Measurements from ENCODE around the gene ITIH5. TPM values are rescaled to one million over a fixed set of nuclear protein-coding genes. Genes with fewer than 3 reads are reported as not detected.

The ITIH5 gene
- total RNA-seq, 1 donor from 2014 or later: 3.4 TPM

GRCh38 chr10:7546385-7546967 is 120.3 kb downstream of the ITIH5 start:
- H3K36me3 Mint-ChIP-seq (ENCODE audit: low read depth): no peaks in the 10 kb centered on the region
- no peaks in the 10 kb centered on the region for H3K9me3 Mint-ChIP-seq (ENCODE audit: low read depth)
- H3K4me1 Mint-ChIP-seq (ENCODE audit: low read depth): peaks cover 9% of the 10 kb centered on the region
- DNase-seq (ENCODE audit: low spot score): no peak
- no peak for TF ChIP-seq CTCF (IDR thresholded peaks at IDR 0.05)
- H3K27me3 Mint-ChIP-seq (ENCODE audit: low read depth): peaks cover 4% of the 10 kb centered on the region
- H3K4me3 Mint-ChIP-seq (ENCODE audit: unreplicated experiment): no peak overlapping the region
- H3K27ac Mint-ChIP-seq (ENCODE audit: unreplicated experiment): no peak overlapping the region

GRCh38 chr10:7545792-7546191 is 121.0 kb downstream of the ITIH5 start:
- DNase-seq (ENCODE audit: low spot score): no peak
- no peak for TF ChIP-seq CTCF (IDR thresholded peaks at IDR 0.05)
- Mint-ChIP-seq H3K9me3 (ENCODE audit: low read depth) (no peaks in the 10 kb centered on the region), H3K27me3 (ENCODE audit: low read depth) (peaks cover 4% of the 10 kb centered on the region), H3K27ac (ENCODE audit: unreplicated experiment) (no peak overlapping the region), H3K36me3 (ENCODE audit: low read depth) (no peaks in the 10 kb centered on the region), H3K4me1 (ENCODE audit: low read depth) (peaks cover 15% of the 10 kb centered on the region), H3K4me3 (ENCODE audit: unreplicated experiment) (no peak overlapping the region)

GRCh38 chr10:7545261-7545660 is 121.5 kb downstream of the ITIH5 start:
- Mint-ChIP-seq H3K36me3 (ENCODE audit: low read depth) (no peaks in the 10 kb centered on the region), H3K4me1 (ENCODE audit: low read depth) (peaks cover 16% of the 10 kb centered on the region), H3K9me3 (ENCODE audit: low read depth) (no peaks in the 10 kb centered on the region), H3K4me3 (ENCODE audit: unreplicated experiment) (no peak overlapping the region), H3K27me3 (ENCODE audit: low read depth) (peaks cover 4% of the 10 kb centered on the region), H3K27ac (ENCODE audit: unreplicated experiment) (no peak overlapping the region)
- no peak for TF ChIP-seq CTCF (IDR thresholded peaks at IDR 0.05)
- no peak for DNase-seq (ENCODE audit: low spot score)

- Mint-ChIP-seq H3K27me3 (ENCODE audit: low read depth) (peaks cover 4% of the 10 kb centered on the region), H3K4me3 (ENCODE audit: unreplicated experiment) (no peak overlapping the region), H3K36me3 (ENCODE audit: low read depth) (no peaks in the 10 kb centered on the region), H3K27ac (ENCODE audit: unreplicated experiment) (no peak overlapping the region), H3K9me3 (ENCODE audit: low read depth) (no peaks in the 10 kb centered on the region), H3K4me1 (ENCODE audit: low read depth) (peaks cover 16% of the 10 kb centered on the region)
- no peak for TF ChIP-seq CTCF (IDR thresholded peaks at IDR 0.05)
- DNase-seq (ENCODE audit: low spot score): no peak
These were observed 122.6 kb downstream of the ITIH5 start for GRCh38 chr10:7544203-7544602.

GRCh38 chr10:7542189-7542914 is 124.4 kb downstream of the ITIH5 start:
- no peak overlapping the region for H3K4me3 Mint-ChIP-seq (ENCODE audit: unreplicated experiment)
- H3K9me3 Mint-ChIP-seq (ENCODE audit: low read depth): peaks cover 6% of the 10 kb centered on the region
- H3K27ac Mint-ChIP-seq (ENCODE audit: unreplicated experiment): peak overlapping the region; percentile 90
- H3K36me3 Mint-ChIP-seq (ENCODE audit: low read depth): no peaks in the 10 kb centered on the region
- peaks cover 16% of the 10 kb centered on the region for H3K4me1 Mint-ChIP-seq (ENCODE audit: low read depth)
- no peak for DNase-seq (ENCODE audit: low spot score)
- H3K27me3 Mint-ChIP-seq (ENCODE audit: low read depth): peaks cover 2% of the 10 kb centered on the region
- TF ChIP-seq CTCF (IDR thresholded peaks at IDR 0.05): no peak
